ENCODE results near the gene TEX38. TPM values are rescaled to one million over a fixed set of nuclear protein-coding genes. Genes with fewer than 3 reads are reported as not detected.
"Not testable (repeated sequence)": the region's sequence is repeated elsewhere in the genome, so short reads cannot be mapped to it uniquely, and the experiment has no call there.

TEX38 gene
- polyA plus RNA-seq, 4 donors = 0.09 TPM; not detected in 3

DNA sequence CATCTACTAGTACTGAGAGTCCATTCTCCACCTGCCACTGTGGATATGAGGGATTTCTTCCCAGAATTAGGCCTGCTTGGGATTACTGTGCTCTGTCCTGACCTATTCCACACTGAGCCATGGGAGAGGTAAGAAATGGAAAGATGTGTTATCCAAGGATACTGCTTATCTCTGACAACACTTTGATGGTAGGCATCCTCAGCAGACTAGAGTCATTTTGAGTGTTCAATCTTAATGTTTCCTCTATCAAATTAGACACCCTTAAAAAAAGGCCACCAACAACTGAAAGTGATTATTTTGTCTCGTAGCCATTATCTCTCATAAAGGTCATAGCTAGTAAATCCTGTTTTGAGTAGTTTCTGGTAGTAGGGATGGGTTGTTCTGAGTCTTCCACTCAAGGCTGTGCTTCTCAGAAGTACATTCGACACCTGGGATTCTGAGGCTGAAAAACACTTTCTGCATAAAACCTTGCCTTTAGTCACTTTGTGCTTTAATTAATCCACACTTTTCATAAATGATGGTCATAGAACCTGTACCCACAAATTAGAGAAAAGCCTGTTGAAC lies 12.3 kb upstream of the TEX38 start:
- H3K27ac ChIP-seq (ENCODE audit: low read depth in 1 of 3, low read length in 2 of 3) = no peak overlapping the region
- no peaks in the 10 kb centered on the region for H3K27me3 ChIP-seq (ENCODE audit: control insufficient read depth in 3 of 3, insufficient read depth in 3 of 3, low read length in 3 of 3)
- FAIRE-seq (no peak), DNase-seq (no peak)
- peaks cover 0 to 9% (median 3%) of the 10 kb centered on the region in 3 donors for H3K36me3 ChIP-seq (ENCODE audit: control insufficient read depth in 3 of 3, insufficient read depth in 2 of 3, low read depth in 1 of 3, low read length in 3 of 3)
- no peak overlapping the region for H3K4me3 ChIP-seq (ENCODE audit: low read depth in 1 of 3, low read length in 3 of 3)
- 67 to 79% (median 79%) methylated on average over 2 of the region's 2 CpGs for WGBS, 3 donors
- H3K9me3 ChIP-seq (ENCODE audit: control insufficient read depth in 2 of 2, insufficient read depth in 1 of 2, low read depth in 1 of 2, low read length in 1 of 2) = no peaks in the 10 kb centered on the region
- H3K4me1 ChIP-seq (ENCODE audit: control insufficient read depth in 3 of 3, insufficient read depth in 2 of 3, low read depth in 1 of 3, low read length in 2 of 3) = no peaks in the 10 kb centered on the region

DNA sequence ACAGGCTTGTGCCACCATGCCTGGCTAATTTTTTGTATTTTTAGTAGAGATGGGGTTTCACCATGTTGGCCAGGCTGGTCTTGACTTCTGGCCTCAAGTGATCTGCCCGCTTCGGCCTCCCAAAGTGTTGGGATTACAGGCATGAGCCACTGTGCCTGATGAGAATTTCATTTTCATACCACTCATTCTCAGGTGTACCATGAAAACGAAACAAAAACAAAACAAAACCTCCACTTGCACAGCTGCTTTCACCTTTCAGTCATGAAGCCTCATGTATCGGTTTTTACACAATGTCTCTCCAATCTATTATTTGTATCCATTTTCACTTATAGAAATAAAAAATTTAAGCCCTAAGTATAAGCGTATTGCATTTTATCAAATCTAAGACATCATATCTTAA lies 11.5 kb upstream of the TEX38 start:
- FAIRE-seq; H3K9me3 ChIP-seq (ENCODE audit: control insufficient read depth in 2 of 2, insufficient read depth in 1 of 2, low read depth in 1 of 2, low read length in 1 of 2); H3K36me3 ChIP-seq (ENCODE audit: control insufficient read depth in 3 of 3, insufficient read depth in 2 of 3, low read depth in 1 of 3, low read length in 3 of 3); H3K27ac ChIP-seq (ENCODE audit: low read depth in 1 of 3, low read length in 2 of 3); H3K4me1 ChIP-seq (ENCODE audit: control insufficient read depth in 3 of 3, insufficient read depth in 2 of 3, low read depth in 1 of 3, low read length in 2 of 3); DNase-seq; H3K27me3 ChIP-seq (ENCODE audit: control insufficient read depth in 3 of 3, insufficient read depth in 3 of 3, low read length in 3 of 3); H3K4me3 ChIP-seq (ENCODE audit: low read depth in 1 of 3, low read length in 3 of 3): not testable (repeated sequence)
- 76 to 85% (median 77%) methylated on average over 5 of the region's 5 CpGs for WGBS, 3 donors

- not testable (repeated sequence) for DNase-seq; H3K27ac ChIP-seq (ENCODE audit: low read depth in 1 of 3, low read length in 2 of 3); H3K4me3 ChIP-seq (ENCODE audit: low read depth in 1 of 3, low read length in 3 of 3); H3K27me3 ChIP-seq (ENCODE audit: control insufficient read depth in 3 of 3, insufficient read depth in 3 of 3, low read length in 3 of 3); H3K4me1 ChIP-seq (ENCODE audit: control insufficient read depth in 3 of 3, insufficient read depth in 2 of 3, low read depth in 1 of 3, low read length in 2 of 3); FAIRE-seq; H3K9me3 ChIP-seq (ENCODE audit: control insufficient read depth in 2 of 2, insufficient read depth in 1 of 2, low read depth in 1 of 2, low read length in 1 of 2)
- peaks cover 0 to 10% (median 7%) of the 10 kb centered on the region in 3 donors for H3K36me3 ChIP-seq (ENCODE audit: control insufficient read depth in 3 of 3, insufficient read depth in 2 of 3, low read depth in 1 of 3, low read length in 3 of 3)
- 83 to 96% (median 94%) methylated on average over 2 to 4 of the region's 5 CpGs for WGBS, 3 donors
These were observed 8.7 kb upstream of the TEX38 start for GRCh38 chr1:46662919-46663318.

GRCh38 chr1:46665983-46666382 lies 5.7 kb upstream of the TEX38 start:
- Histone ChIP-seq H3K4me3 (ENCODE audit: low read depth in 1 of 3, low read length in 3 of 3) (no peak overlapping the region), H3K27ac (ENCODE audit: low read depth in 1 of 3, low read length in 2 of 3) (no peak overlapping the region), H3K27me3 (ENCODE audit: control insufficient read depth in 3 of 3, insufficient read depth in 3 of 3, low read length in 3 of 3) (no peaks in the 10 kb centered on the region), H3K36me3 (ENCODE audit: control insufficient read depth in 3 of 3, insufficient read depth in 2 of 3, low read depth in 1 of 3, low read length in 3 of 3) (peaks cover 0 to 12% (median 4%) of the 10 kb centered on the region in 3 donors), H3K4me1 (ENCODE audit: control insufficient read depth in 3 of 3, insufficient read depth in 2 of 3, low read depth in 1 of 3, low read length in 2 of 3) (peaks cover 3 to 5% (median 5%) of the 10 kb centered on the region in 3 donors), H3K9me3 (ENCODE audit: control insufficient read depth in 2 of 2, insufficient read depth in 1 of 2, low read depth in 1 of 2, low read length in 1 of 2) (no peaks in the 10 kb centered on the region)
- 62 to 94% (median 79%) methylated on average over 2 of the region's 2 CpGs for WGBS, 3 donors
- DNase-seq = no peak
- no peak for FAIRE-seq

DNA sequence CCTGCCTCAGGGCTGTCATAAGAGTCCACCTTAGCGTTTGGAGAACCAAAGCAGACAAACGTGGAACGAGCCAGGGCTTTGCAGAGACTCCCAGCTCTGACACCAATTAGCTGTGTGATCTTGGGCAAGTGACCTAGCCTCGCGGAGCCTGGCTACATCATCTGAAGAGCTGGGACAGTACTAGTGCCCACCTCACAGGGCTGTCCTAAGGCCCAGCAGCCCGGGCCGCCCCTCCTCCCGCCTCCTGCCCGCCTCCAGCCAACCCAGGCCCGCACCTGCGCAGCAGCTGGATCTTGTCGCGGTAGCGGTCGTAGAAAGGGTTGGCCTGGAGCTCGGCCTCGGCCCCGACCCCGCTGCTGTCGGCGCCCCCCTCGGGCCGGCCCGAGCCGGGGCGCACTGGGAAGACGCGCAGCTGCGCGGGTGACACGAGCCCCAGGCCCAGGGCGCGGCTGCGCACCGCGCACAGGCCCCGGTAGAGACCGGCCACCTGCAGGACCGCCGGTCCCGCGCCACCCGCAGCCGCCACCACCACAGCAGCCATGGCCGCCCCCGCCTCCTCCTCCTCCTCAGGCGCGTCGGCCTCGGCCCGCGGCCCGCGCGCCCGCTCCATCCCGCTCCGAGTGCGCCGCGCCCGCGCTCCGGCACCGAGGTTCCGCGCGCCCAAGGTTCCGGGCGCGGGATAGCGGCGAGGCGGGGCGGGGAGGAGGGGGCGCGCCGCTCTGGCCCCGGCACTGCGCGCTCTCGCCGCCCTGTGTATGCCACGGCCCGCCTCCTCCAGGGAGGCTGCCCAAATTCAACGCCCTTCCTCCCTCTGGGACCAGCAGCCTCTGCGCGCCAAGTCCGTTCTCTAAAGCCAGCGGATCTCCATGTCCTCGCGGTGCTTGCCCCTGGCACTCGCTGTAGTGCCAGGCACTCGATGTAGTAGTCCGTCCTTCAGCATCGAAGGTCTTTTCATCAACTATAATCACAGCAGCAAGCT lies 3.6 kb upstream of the TEX38 start, which contains the start of gene ATPAF1:
ATPAF1 (minus strand) TSS at position 583 of the 979 bp plus-strand sequence; CDS start at position 541, 42 bp downstream.
- Histone ChIP-seq H3K27ac (ENCODE audit: low read depth in 1 of 3, low read length in 2 of 3) (peak within 1 kb of the TSS in 2 of 3 donors; percentile 42 to 70), H3K36me3 (ENCODE audit: control insufficient read depth in 3 of 3, insufficient read depth in 2 of 3, low read depth in 1 of 3, low read length in 3 of 3) (peaks cover 0 to 12% (median 4%) of the 10 kb centered on the region in 3 donors), H3K27me3 (ENCODE audit: control insufficient read depth in 3 of 3, insufficient read depth in 3 of 3, low read length in 3 of 3) (no peaks in the 10 kb centered on the region), H3K4me1 (ENCODE audit: control insufficient read depth in 3 of 3, insufficient read depth in 2 of 3, low read depth in 1 of 3, low read length in 2 of 3) (peaks cover 3 to 13% (median 5%) of the 10 kb centered on the region in 3 donors), H3K9me3 (ENCODE audit: control insufficient read depth in 2 of 2, insufficient read depth in 1 of 2, low read depth in 1 of 2, low read length in 1 of 2) (no peaks in the 10 kb centered on the region), H3K4me3 (ENCODE audit: low read depth in 1 of 3, low read length in 3 of 3) (peak within 1 kb of the TSS; percentile 76 to 99 (median 79))
- DNase-seq = peak; percentile 56 to 82
- 0 to 2% (median 1%) methylated on average over 50 to 96 of the region's 96 CpGs for WGBS, 3 donors
- no peak for FAIRE-seq

DNA sequence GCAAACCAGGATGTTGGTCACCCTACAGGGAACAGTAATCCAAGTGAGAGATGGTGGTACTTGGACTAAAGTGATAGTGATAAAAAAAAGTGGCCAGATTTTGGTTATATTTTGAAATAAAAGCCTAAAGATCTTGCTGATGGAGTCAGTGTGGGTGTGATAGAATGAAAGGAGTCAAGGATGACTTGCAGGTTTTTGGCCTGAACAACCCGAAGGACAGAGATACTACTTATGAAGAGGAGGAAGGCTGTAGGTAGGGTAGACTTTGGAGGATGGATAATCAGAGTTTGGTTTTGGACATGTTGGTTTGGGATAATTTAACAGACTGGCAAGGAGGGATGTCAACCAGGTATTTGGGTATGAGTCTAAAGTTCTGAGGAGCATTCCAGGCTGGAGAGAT lies 1.5 kb upstream of the TEX38 start:
- no peak for FAIRE-seq
- H3K27me3 ChIP-seq (ENCODE audit: control insufficient read depth in 3 of 3, insufficient read depth in 3 of 3, low read length in 3 of 3) = no peaks in the 10 kb centered on the region
- H3K4me3 ChIP-seq (ENCODE audit: low read depth in 1 of 3, low read length in 3 of 3) = no peak overlapping the region
- H3K4me1 ChIP-seq (ENCODE audit: control insufficient read depth in 3 of 3, insufficient read depth in 2 of 3, low read depth in 1 of 3, low read length in 2 of 3) = peaks cover 3 to 17% (median 5%) of the 10 kb centered on the region in 3 donors
- no peaks in the 10 kb centered on the region for H3K9me3 ChIP-seq (ENCODE audit: control insufficient read depth in 2 of 2, insufficient read depth in 1 of 2, low read depth in 1 of 2, low read length in 1 of 2)
- 88 to 96% (median 92%) methylated on average over 1 of the region's 1 CpG for WGBS, 3 donors
- no peak overlapping the region for H3K27ac ChIP-seq (ENCODE audit: low read depth in 1 of 3, low read length in 2 of 3)
- DNase-seq = no peak
- H3K36me3 ChIP-seq (ENCODE audit: control insufficient read depth in 3 of 3, insufficient read depth in 2 of 3, low read depth in 1 of 3, low read length in 3 of 3) = peaks cover 0 to 13% (median 1%) of the 10 kb centered on the region in 3 donors

- FAIRE-seq = no peak
- Histone ChIP-seq H3K36me3 (ENCODE audit: control insufficient read depth in 3 of 3, insufficient read depth in 2 of 3, low read depth in 1 of 3, low read length in 3 of 3) (peaks cover 0 to 15% (median 2%) of the 10 kb centered on the region in 3 donors), H3K4me1 (ENCODE audit: control insufficient read depth in 3 of 3, insufficient read depth in 2 of 3, low read depth in 1 of 3, low read length in 2 of 3) (peaks cover 0 to 15% (median 2%) of the 10 kb centered on the region in 3 donors), H3K9me3 (ENCODE audit: control insufficient read depth in 2 of 2, insufficient read depth in 1 of 2, low read depth in 1 of 2, low read length in 1 of 2) (no peaks in the 10 kb centered on the region), H3K27ac (ENCODE audit: low read depth in 1 of 3, low read length in 2 of 3) (no peak overlapping the region), H3K27me3 (ENCODE audit: control insufficient read depth in 3 of 3, insufficient read depth in 3 of 3, low read length in 3 of 3) (no peaks in the 10 kb centered on the region), H3K4me3 (ENCODE audit: low read depth in 1 of 3, low read length in 3 of 3) (no peak overlapping the region)
- 38 to 62% (median 57%) methylated on average over 8 of the region's 8 CpGs for WGBS, 3 donors
- DNase-seq = peak in 1 of 2 donors; percentile 54
These were observed 1.0 kb downstream of the TEX38 start for GRCh38 chr1:46672696-46673095.

DNA sequence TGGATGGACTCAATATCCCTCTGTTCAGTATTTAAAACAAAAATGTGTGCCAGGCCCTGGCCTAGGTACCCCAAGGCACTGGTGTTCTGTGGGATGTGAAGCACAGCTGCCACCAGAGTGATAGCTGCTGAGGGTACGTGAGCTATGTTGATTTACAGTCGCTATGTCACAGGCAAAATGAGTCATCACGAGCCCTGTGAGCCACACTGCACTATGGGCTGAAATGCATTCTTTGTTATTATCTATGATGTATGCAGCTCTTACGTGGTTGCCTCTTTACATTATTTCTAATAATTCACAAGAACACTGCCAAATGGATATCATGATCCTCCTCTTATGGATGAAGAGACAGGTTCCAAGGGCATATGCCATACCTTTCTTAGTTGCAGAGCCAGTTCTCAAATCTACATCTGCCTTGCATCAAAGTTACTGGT lies 2.1 kb downstream of the TEX38 start:
- no peaks in the 10 kb centered on the region for H3K9me3 ChIP-seq (ENCODE audit: control insufficient read depth in 2 of 2, insufficient read depth in 1 of 2, low read depth in 1 of 2, low read length in 1 of 2)
- peak in 1 of 2 donors; percentile 20 for DNase-seq
- WGBS, 3 donors = 42 to 59% (median 55%) methylated on average over 3 to 4 of the region's 4 CpGs
- H3K4me3 ChIP-seq (ENCODE audit: low read depth in 1 of 3, low read length in 3 of 3) = no peak overlapping the region
- H3K27ac ChIP-seq (ENCODE audit: low read depth in 1 of 3, low read length in 2 of 3) = no peak overlapping the region
- no peak for FAIRE-seq
- H3K27me3 ChIP-seq (ENCODE audit: control insufficient read depth in 3 of 3, insufficient read depth in 3 of 3, low read length in 3 of 3) = no peaks in the 10 kb centered on the region
- H3K4me1 ChIP-seq (ENCODE audit: control insufficient read depth in 3 of 3, insufficient read depth in 2 of 3, low read depth in 1 of 3, low read length in 2 of 3) = peaks cover 0 to 15% (median 2%) of the 10 kb centered on the region in 3 donors
- H3K36me3 ChIP-seq (ENCODE audit: control insufficient read depth in 3 of 3, insufficient read depth in 2 of 3, low read depth in 1 of 3, low read length in 3 of 3) = peaks cover 0 to 18% (median 5%) of the 10 kb centered on the region in 3 donors
